22Rv1 (cell line): ENCODE measurements around the gene DMKN.

Experiments
- H3K27ac ChIP-seq: fragments of 450-650 bp; 2 replicates; pipeline ENCODE4 v1.5.1; 2017
- ZFX ChIP-seq: fragments of 450-650 bp; IDR thresholded peaks from 2 replicates; pipeline ENCODE4 v1.6.1; 2017; ENCODE audit warnings: antibody characterized with exemption, borderline replicate concordance
- TF ChIP-seq, protein P1 (sequence below): fragments of 450-650 bp; IDR thresholded peaks from 2 replicates; pipeline ENCODE4 v1.5.1; 2017; ENCODE audit warnings: mild to moderate bottlenecking

The DMKN gene

DNA sequence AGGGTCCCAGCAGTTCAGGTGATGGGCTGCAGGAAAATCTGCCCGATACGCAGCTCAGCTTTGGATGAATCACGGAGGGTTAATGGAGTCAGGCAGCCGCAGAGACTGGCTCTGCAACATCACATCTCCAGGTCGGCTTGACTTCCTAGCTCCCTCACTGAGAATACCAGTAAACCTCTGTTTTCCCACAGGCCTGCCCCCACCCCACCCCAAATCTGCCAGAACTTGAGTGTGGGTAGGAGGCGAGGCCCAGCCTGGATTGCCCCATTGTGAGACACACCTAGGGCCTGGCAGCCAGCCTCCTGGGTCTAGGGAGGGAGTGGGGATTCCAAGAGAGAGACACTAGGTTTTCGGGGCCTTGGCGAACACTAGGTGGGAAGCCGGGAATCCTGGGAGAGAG, 19.5 kb downstream of the DMKN start:
- no peak overlapping the region for H3K27ac ChIP-seq
- no peak for TF ChIP-seq ZFX
- TF ChIP-seq, protein P1, sequence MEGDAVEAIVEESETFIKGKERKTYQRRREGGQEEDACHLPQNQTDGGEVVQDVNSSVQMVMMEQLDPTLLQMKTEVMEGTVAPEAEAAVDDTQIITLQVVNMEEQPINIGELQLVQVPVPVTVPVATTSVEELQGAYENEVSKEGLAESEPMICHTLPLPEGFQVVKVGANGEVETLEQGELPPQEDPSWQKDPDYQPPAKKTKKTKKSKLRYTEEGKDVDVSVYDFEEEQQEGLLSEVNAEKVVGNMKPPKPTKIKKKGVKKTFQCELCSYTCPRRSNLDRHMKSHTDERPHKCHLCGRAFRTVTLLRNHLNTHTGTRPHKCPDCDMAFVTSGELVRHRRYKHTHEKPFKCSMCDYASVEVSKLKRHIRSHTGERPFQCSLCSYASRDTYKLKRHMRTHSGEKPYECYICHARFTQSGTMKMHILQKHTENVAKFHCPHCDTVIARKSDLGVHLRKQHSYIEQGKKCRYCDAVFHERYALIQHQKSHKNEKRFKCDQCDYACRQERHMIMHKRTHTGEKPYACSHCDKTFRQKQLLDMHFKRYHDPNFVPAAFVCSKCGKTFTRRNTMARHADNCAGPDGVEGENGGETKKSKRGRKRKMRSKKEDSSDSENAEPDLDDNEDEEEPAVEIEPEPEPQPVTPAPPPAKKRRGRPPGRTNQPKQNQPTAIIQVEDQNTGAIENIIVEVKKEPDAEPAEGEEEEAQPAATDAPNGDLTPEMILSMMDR = no peak

DNA sequence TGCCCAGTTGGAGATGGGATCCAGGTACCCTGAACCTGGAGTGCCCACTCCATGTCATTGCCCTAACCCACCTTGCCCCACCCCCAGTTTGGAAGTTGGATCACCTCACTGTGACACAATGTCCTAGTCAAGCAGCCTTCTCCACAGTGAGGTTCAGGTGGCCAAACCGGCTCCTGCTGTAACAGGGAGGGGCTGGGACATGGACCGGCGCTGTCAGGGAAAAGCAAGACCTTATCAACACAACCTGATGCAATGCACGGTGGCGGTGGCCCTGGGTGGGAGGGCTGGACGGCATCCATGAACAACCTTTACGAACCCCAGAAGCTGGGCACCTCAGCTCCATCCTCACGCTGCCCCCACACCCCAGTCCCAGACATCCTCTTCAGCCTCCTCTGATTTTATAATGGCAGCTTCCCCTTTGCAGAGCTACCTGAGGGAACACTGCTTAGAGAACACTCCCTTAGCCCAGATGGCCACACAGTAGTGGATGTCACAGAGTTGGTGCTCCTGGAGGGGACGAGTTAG, 21.6 kb downstream of the DMKN start:
- no peak for TF ChIP-seq ZFX
- TF ChIP-seq, protein P1 = no peak
- no peak overlapping the region for H3K27ac ChIP-seq

DNA sequence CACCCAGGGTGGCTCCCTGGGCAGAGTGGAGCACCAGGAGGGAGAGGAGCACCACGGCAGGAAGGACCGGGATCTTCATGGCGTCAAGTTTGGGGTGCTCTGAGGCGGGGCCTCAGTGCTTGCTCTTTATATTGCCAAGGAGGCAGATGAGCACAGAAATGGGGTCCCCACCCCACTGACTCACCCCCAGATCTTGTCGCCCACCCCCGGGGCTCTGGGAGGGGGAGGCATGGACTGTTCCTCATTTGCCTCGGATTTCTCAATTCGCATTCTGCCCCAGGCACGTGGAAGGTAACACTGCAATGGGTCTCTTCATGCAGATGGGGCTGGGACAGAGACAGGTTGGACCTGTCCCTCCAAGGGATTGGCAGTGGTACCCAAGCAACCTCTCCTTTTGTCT, 23.1 kb downstream of the DMKN start, which contains the start of gene KRTDAP:
Gene KRTDAP, minus strand, starts transcription at position 101 of the 400 bp plus-strand sequence. Its CDS starts 22 bp downstream, at position 79.
- TF ChIP-seq ZFX = no peak
- TF ChIP-seq, protein P1 = no peak
- H3K27ac ChIP-seq = no peak within 1 kb of the TSS

DNA sequence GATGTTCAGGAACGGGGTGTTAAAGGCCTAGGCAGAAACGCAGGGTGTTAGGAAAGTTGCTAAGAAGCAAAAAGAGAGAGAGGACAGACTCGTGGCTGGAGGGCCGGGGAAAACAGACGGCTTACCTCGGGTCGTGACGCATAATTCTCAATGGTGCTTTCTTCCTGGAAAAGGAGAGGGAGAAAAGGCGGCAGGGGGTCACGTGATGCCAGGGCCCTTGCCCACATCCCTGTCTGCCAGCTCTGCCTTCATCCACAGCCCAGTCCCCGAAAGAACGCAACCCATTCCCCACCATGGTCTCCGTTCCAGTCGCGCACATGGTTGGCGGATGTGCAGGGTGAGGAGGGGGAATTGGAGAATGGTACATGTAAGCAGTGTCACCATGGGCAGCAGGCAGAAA, 24.8 kb downstream of the DMKN start:
- H3K27ac ChIP-seq = no peak overlapping the region
- TF ChIP-seq ZFX = no peak
- TF ChIP-seq, protein P1 = no peak

DNA sequence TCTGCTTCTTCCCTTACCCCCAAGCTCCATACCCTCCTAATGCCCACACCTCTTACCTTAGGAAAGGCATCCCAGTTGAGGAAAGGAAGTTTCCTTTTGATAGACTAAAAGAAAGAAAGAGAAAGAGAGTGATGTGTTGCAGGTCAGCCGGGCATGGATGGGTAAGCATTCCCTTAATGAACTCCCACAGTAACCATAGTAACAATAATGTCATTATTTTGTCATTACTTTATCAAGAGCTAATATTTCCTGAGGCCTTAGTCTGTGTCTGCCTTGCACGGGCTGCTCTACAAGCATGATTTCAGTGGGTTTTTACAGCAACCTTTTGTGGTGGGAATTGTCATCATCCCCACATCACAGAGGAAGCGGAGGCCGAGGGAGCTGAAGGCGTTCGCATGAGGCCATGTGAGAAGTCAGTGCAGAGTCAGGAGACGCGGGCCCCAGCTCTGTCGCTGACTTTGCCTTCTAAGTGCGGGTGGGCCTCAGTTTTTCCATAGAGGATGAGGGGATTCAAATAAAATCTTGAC, 25.7 kb downstream of the DMKN start:
- H3K27ac ChIP-seq = no peak overlapping the region
- no peak for TF ChIP-seq ZFX
- TF ChIP-seq, protein P1 = no peak

DNA sequence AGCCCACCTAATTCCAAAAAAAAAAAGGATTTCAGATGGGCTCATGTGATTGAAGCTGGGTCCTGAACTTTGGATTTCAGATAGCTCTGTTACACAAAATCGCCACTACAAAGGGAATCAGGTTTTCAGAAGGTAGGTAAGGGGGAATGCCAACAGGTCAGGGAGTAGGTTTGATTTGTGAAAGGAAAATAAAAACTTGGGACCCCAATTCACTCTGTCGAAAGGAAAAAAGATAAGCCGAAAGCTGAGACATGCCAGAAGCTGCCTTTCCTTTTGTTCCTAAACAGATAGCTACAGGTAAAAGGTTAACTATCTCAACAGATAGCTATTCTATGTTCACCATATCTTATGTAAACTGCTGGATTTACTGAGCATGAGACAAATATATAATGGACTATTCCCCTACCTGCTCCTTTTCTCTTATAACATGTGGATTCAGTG, 27.2 kb downstream of the DMKN start:
- H3K27ac ChIP-seq = no peak overlapping the region

More for the DNA sequence above, 27.2 kb downstream of the DMKN start:
- TF ChIP-seq, protein P1 = no peak
- TF ChIP-seq ZFX = no peak
